Osteocyte (in vitro differentiated cells): ENCODE data around the gene PARD6A. TPM values are rescaled to one million over a fixed set of nuclear protein-coding genes. Genes with fewer than 3 reads are reported as not detected.
"Not testable (repeated sequence)": the region's sequence is repeated elsewhere in the genome, so short reads cannot be mapped to it uniquely, and the experiment has no call there.

ENCODE experiments used
- DNase-seq: peaks from one replicate; pipeline ENCODE4 v3.0.0; 2021; ENCODE audit warnings: mixed read lengths; ENCODE audit not compliant: unreplicated experiment; ENCODE audit errors: extremely low spot score
- H3K27ac Mint-ChIP-seq: one replicate; pipeline ENCODE4 v1.8.0; 2021; ENCODE audit warnings: mild to moderate bottlenecking, mixed read lengths; ENCODE audit not compliant: unreplicated experiment
- H3K27me3 Mint-ChIP-seq: one replicate; pipeline ENCODE4 v1.8.0; 2021; ENCODE audit warnings: mixed read lengths; ENCODE audit not compliant: unreplicated experiment
- H3K36me3 Mint-ChIP-seq: one replicate; pipeline ENCODE4 v1.8.0; 2021; ENCODE audit warnings: mixed read lengths; ENCODE audit not compliant: unreplicated experiment
- H3K4me1 Mint-ChIP-seq: one replicate; pipeline ENCODE4 v1.8.0; 2021; ENCODE audit warnings: mixed read lengths; ENCODE audit not compliant: unreplicated experiment
- H3K4me3 Mint-ChIP-seq: one replicate; pipeline ENCODE4 v1.8.0; 2021; ENCODE audit warnings: mild to moderate bottlenecking, moderate library complexity, mixed read lengths; ENCODE audit not compliant: unreplicated experiment
- H3K9me3 Mint-ChIP-seq: one replicate; pipeline ENCODE4 v1.8.0; 2021; ENCODE audit warnings: mixed read lengths; ENCODE audit not compliant: unreplicated experiment
- CTCF ChIP-seq: fragments of 200-600 bp; sonication (generic); IDR thresholded peaks from 2 replicates; pipeline ENCODE4 v1.5.0; 2021; ENCODE audit warnings: antibody characterized with exemption, mild to moderate bottlenecking, moderate library complexity
- total RNA-seq: library from RNA; stranded (reverse); gene quantifications from 2 replicates; pipeline ENCODE4 v1.2.1, GENCODE V29; 2021

PARD6A gene
- total RNA-seq, 1 donor from 2014 or later, result 4.6 TPM

- TF ChIP-seq CTCF, result no peak
- H3K4me1 Mint-ChIP-seq, result no peaks in the 10 kb centered on the region
- peaks cover 9% of the 10 kb centered on the region for H3K36me3 Mint-ChIP-seq
- H3K9me3 Mint-ChIP-seq, result no peaks in the 10 kb centered on the region
- H3K4me3 Mint-ChIP-seq, result no peak overlapping the region
- H3K27ac Mint-ChIP-seq, result no peak overlapping the region
- no peak for DNase-seq
- no peaks in the 10 kb centered on the region for H3K27me3 Mint-ChIP-seq
These were observed 19.5 kb downstream of the PARD6A start for GRCh38 chr16:67679935-67680897.

GRCh38 chr16:67683767-67684166 lies 23.0 kb downstream of the PARD6A start:
- Mint-ChIP-seq H3K4me3 (no peak overlapping the region), H3K36me3 (peaks cover 15% of the 10 kb centered on the region), H3K9me3 (no peaks in the 10 kb centered on the region), H3K4me1 (peaks cover 1% of the 10 kb centered on the region), H3K27ac (no peak overlapping the region), H3K27me3 (no peaks in the 10 kb centered on the region)
- no peak for DNase-seq
- TF ChIP-seq CTCF, result no peak

GRCh38 chr16:67685388-67686112 lies 24.8 kb downstream of the PARD6A start:
- H3K27ac Mint-ChIP-seq, result no peak overlapping the region
- H3K4me1 Mint-ChIP-seq, result peaks cover 1% of the 10 kb centered on the region
- no peak overlapping the region for H3K4me3 Mint-ChIP-seq
- H3K27me3 Mint-ChIP-seq, result no peaks in the 10 kb centered on the region
- no peaks in the 10 kb centered on the region for H3K9me3 Mint-ChIP-seq
- no peak for TF ChIP-seq CTCF
- H3K36me3 Mint-ChIP-seq, result peaks cover 16% of the 10 kb centered on the region
- no peak for DNase-seq

- not testable (repeated sequence) for H3K4me1 Mint-ChIP-seq, H3K4me3 Mint-ChIP-seq, H3K27me3 Mint-ChIP-seq, H3K27ac Mint-ChIP-seq, H3K9me3 Mint-ChIP-seq, DNase-seq, H3K36me3 Mint-ChIP-seq
These were observed 32.9 kb downstream of the PARD6A start for GRCh38 chr16:67693517-67694285.

GRCh38 chr16:67694611-67695010 lies 33.9 kb downstream of the PARD6A start:
- H3K4me3 Mint-ChIP-seq, result no peak overlapping the region
- no peaks in the 10 kb centered on the region for H3K27me3 Mint-ChIP-seq
- no peak for DNase-seq
- no peaks in the 10 kb centered on the region for H3K9me3 Mint-ChIP-seq
- TF ChIP-seq CTCF, result no peak
- H3K27ac Mint-ChIP-seq, result no peak overlapping the region
- H3K36me3 Mint-ChIP-seq, result peaks cover 4% of the 10 kb centered on the region
- H3K4me1 Mint-ChIP-seq, result no peaks in the 10 kb centered on the region
